Astrocyte (in vitro differentiated cells and primary cell): ENCODE measurements around the gene AGPS. TPM values are rescaled to one million over a fixed set of nuclear protein-coding genes. Genes with fewer than 3 reads are reported as not detected.

ENCODE experiments used
- DNase-seq: peaks from one replicate; pipeline ENCODE4 v3.0.0-alpha.2; 2010; ENCODE audit warnings: low read depth
- FAIRE-seq: peaks from 2 replicates; lab custom pipeline; 2011; peaks lifted over from hg19 to GRCh38; lab: Jason Lieb, UNC
- H2AFZ ChIP-seq: 2 replicates; pipeline ENCODE4 v1.6.0; 2012; ENCODE audit warnings: low read depth, low read length, inconsistent platforms
- H3K27ac ChIP-seq: 2 replicates; pipeline ENCODE4 v1.5.1; 2011; ENCODE audit warnings: low read depth, low read length, inconsistent platforms
- H3K27me3 ChIP-seq: 2 replicates; pipeline ENCODE4 v1.6.0; 2011; ENCODE audit warnings: low read length, inconsistent platforms; ENCODE audit not compliant: insufficient read depth
- H3K36me3 ChIP-seq: 2 replicates; pipeline ENCODE4 v1.5.1; 2011; ENCODE audit warnings: low read length, inconsistent platforms; ENCODE audit not compliant: insufficient read depth
- H3K4me1 ChIP-seq: 2 replicates; pipeline ENCODE4 v1.5.1; 2011; ENCODE audit warnings: low read length, inconsistent platforms; ENCODE audit not compliant: insufficient read depth
- H3K4me2 ChIP-seq: 2 replicates; pipeline ENCODE4 v1.6.0; 2012; ENCODE audit warnings: low read length, inconsistent platforms
- H3K4me3 ChIP-seq: 2 replicates; pipeline ENCODE4 v1.5.1; 2011; ENCODE audit warnings: low read depth, mild to moderate bottlenecking, low read length, inconsistent platforms; ENCODE audit not compliant: insufficient read depth
- H3K79me2 ChIP-seq: 2 replicates; pipeline ENCODE4 v1.6.0; 2012; ENCODE audit warnings: mild to moderate bottlenecking, low read length, inconsistent platforms; ENCODE audit not compliant: insufficient read depth
- H3K9ac ChIP-seq: 2 replicates; pipeline ENCODE4 v1.6.0; 2012; ENCODE audit warnings: mild to moderate bottlenecking, low read length, inconsistent platforms
- H3K9me3 ChIP-seq: 2 replicates; pipeline ENCODE4 v1.5.1; 2012; ENCODE audit warnings: low read depth, mild to moderate bottlenecking, low read length, inconsistent platforms; ENCODE audit not compliant: insufficient read depth
- H4K20me1 ChIP-seq: 2 replicates; pipeline ENCODE4 v1.6.0; 2012; ENCODE audit warnings: low read length, inconsistent platforms; ENCODE audit not compliant: insufficient read depth
- H3K27ac Mint-ChIP-seq: one replicate; pipeline ENCODE4 v1.8.0; 2021; ENCODE audit warnings: mild to moderate bottlenecking, mixed read lengths; ENCODE audit not compliant: unreplicated experiment
- H3K27me3 Mint-ChIP-seq: one replicate; pipeline ENCODE4 v1.8.0; 2021; ENCODE audit warnings: low read depth, mixed read lengths; ENCODE audit not compliant: unreplicated experiment
- H3K36me3 Mint-ChIP-seq: one replicate; pipeline ENCODE4 v1.8.0; 2021; ENCODE audit warnings: low read depth, mixed read lengths; ENCODE audit not compliant: unreplicated experiment
- H3K4me1 Mint-ChIP-seq: one replicate; pipeline ENCODE4 v1.8.0; 2021; ENCODE audit warnings: low read depth, mixed read lengths; ENCODE audit not compliant: unreplicated experiment
- H3K4me3 Mint-ChIP-seq: one replicate; pipeline ENCODE4 v1.8.0; 2021; ENCODE audit warnings: mild to moderate bottlenecking, moderate library complexity, mixed read lengths; ENCODE audit not compliant: unreplicated experiment
- H3K9me3 Mint-ChIP-seq: one replicate; pipeline ENCODE4 v1.8.0; 2021; ENCODE audit warnings: mild to moderate bottlenecking, mixed read lengths; ENCODE audit not compliant: unreplicated experiment
- CTCF ChIP-seq: IDR thresholded peaks from 2 replicates; pipeline ENCODE4 v1.5.1; 2011; ENCODE audit warnings: low read depth, mild to moderate bottlenecking, inconsistent platforms, low read length, moderate library complexity; ENCODE audit not compliant: insufficient read depth
- EZH2 ChIP-seq: IDR thresholded peaks from 2 replicates; pipeline ENCODE4 v1.6.1; 2012; ENCODE audit warnings: mild to moderate bottlenecking, low read length, inconsistent platforms; ENCODE audit not compliant: insufficient read depth
- total RNA-seq: library from RNA; stranded (reverse); gene quantifications from 2 replicates; pipeline ENCODE4 v1.2.1, GENCODE V29; 2021

Gene AGPS
- total RNA-seq, 1 donor from 2014 or later: 66.2 TPM

DNA sequence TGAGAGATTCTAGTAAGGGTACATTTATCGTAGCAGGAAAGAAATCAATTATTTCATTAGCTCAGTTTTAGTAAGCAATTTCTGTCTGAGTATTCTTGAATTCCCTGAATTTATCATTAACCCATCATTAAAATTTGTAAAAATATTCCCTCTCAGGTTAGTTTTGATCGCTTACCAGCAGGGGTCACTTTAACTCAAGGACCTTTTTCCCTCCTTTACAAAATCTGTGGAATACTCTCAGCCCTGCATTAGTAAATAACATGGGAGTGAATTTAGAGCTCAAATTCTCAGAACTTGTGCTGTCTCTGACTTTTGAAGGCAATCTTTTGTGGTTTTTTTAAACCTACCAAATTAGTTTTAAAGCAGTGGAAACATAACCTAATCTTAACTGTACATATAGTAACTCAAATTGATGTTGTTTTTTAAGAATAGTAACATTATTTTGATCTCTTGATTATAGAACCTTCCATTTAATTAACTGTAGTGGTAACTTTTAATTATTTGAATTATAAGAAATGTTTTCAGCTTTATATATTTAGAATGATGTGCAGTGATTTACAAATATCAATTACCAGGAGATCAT, 97.2 kb downstream of the AGPS start:
- no peak overlapping the region for H3K4me2 ChIP-seq
- no peaks in the 10 kb centered on the region for H4K20me1 ChIP-seq
- no peaks in the 10 kb centered on the region for H3K79me2 ChIP-seq
- DNase-seq (peak; percentile 10), FAIRE-seq (no peak)
- no peak overlapping the region for H3K4me3 ChIP-seq
- H3K9me3 ChIP-seq: no peaks in the 10 kb centered on the region
- no peaks in the 10 kb centered on the region for H3K27me3 ChIP-seq
- H3K36me3 ChIP-seq: no peaks in the 10 kb centered on the region
- H3K4me3 Mint-ChIP-seq: no peak overlapping the region
- H3K4me1 ChIP-seq: no peaks in the 10 kb centered on the region
- H3K27ac Mint-ChIP-seq: no peak overlapping the region
- H3K9ac ChIP-seq: no peak overlapping the region
- H3K27me3 Mint-ChIP-seq: no peaks in the 10 kb centered on the region
- no peak for TF ChIP-seq EZH2
- peak; percentile 63 for TF ChIP-seq CTCF
- H3K4me1 Mint-ChIP-seq: no peaks in the 10 kb centered on the region
- peaks cover 6% of the 10 kb centered on the region for H3K36me3 Mint-ChIP-seq
- H3K27ac ChIP-seq: no peak overlapping the region
- H2AFZ ChIP-seq: no peak overlapping the region
- no peaks in the 10 kb centered on the region for H3K9me3 Mint-ChIP-seq

GRCh38 chr2:177495945-177496344, 103.4 kb downstream of the AGPS start:
- no peak overlapping the region for H3K9ac ChIP-seq
- no peaks in the 10 kb centered on the region for H3K36me3 Mint-ChIP-seq
- H3K27ac Mint-ChIP-seq: no peak overlapping the region
- no peaks in the 10 kb centered on the region for H3K27me3 ChIP-seq
- H3K4me1 ChIP-seq: no peaks in the 10 kb centered on the region
- DNase-seq: no peak
- H3K9me3 ChIP-seq: no peaks in the 10 kb centered on the region
- H3K27me3 Mint-ChIP-seq: no peaks in the 10 kb centered on the region
- H3K4me3 ChIP-seq: no peak overlapping the region
- H4K20me1 ChIP-seq: no peaks in the 10 kb centered on the region
- no peak overlapping the region for H2AFZ ChIP-seq
- no peak overlapping the region for H3K4me3 Mint-ChIP-seq
- no peaks in the 10 kb centered on the region for H3K79me2 ChIP-seq
- H3K4me2 ChIP-seq: no peak overlapping the region
- H3K36me3 ChIP-seq: no peaks in the 10 kb centered on the region
- no peaks in the 10 kb centered on the region for H3K9me3 Mint-ChIP-seq
- no peaks in the 10 kb centered on the region for H3K4me1 Mint-ChIP-seq
- FAIRE-seq: no peak
- H3K27ac ChIP-seq: no peak overlapping the region
- TF ChIP-seq CTCF (no peak), EZH2 (no peak)

- FAIRE-seq: no peak
- no peaks in the 10 kb centered on the region for H3K27me3 Mint-ChIP-seq
- H3K36me3 Mint-ChIP-seq: no peaks in the 10 kb centered on the region
- no peaks in the 10 kb centered on the region for H3K36me3 ChIP-seq
- no peak for DNase-seq
- no peaks in the 10 kb centered on the region for H3K79me2 ChIP-seq
- TF ChIP-seq CTCF: no peak
- no peak for TF ChIP-seq EZH2
- H3K9me3 ChIP-seq: no peaks in the 10 kb centered on the region
- no peak overlapping the region for H3K4me3 ChIP-seq
- no peaks in the 10 kb centered on the region for H3K27me3 ChIP-seq
- H3K9me3 Mint-ChIP-seq: no peaks in the 10 kb centered on the region
- no peaks in the 10 kb centered on the region for H4K20me1 ChIP-seq
- no peaks in the 10 kb centered on the region for H3K4me1 ChIP-seq
- H3K27ac ChIP-seq: no peak overlapping the region
- H3K27ac Mint-ChIP-seq: no peak overlapping the region
- H3K9ac ChIP-seq: no peak overlapping the region
- H3K4me2 ChIP-seq: no peak overlapping the region
- H2AFZ ChIP-seq: no peak overlapping the region
- H3K4me3 Mint-ChIP-seq: no peak overlapping the region
- H3K4me1 Mint-ChIP-seq: peaks cover 3% of the 10 kb centered on the region
These were observed 104.3 kb downstream of the AGPS start for GRCh38 chr2:177496921-177497320.
